NB4 (cell line): ENCODE results near the gene KBTBD3.

Experiments
- DNase-seq: peaks from one replicate; pipeline ENCODE4 v3.0.0; 2010; ENCODE audit warnings: low read depth
- H3K4me3 ChIP-seq: one replicate; pipeline ENCODE4 v1.5.1; 2011; ENCODE audit warnings: mild to moderate bottlenecking, low read depth, low read length, moderate library complexity
- CTCF ChIP-seq: IDR thresholded peaks from one replicate; pipeline ENCODE4 v1.5.1; 2012; ENCODE audit warnings: low read depth, low read length
- MYC ChIP-seq: IDR thresholded peaks from 2 replicates; pipeline ENCODE4 v1.6.1; 2011; ENCODE audit warnings: low read depth, low read length
- POLR2A ChIP-seq: IDR thresholded peaks from 2 replicates; pipeline ENCODE4 v1.6.1; 2011; ENCODE audit warnings: mild to moderate bottlenecking; ENCODE audit not compliant: insufficient read length; ENCODE audit errors: extremely low read depth
- TF ChIP-seq, protein P1 (sequence below): IDR thresholded peaks from 2 replicates; pipeline ENCODE4 v1.6.1; 2011; ENCODE audit warnings: low read depth, low read length

KBTBD3 gene

GRCh38 chr11:106001304-106002012 lies 75.7 kb downstream of the KBTBD3 start:
- H3K4me3 ChIP-seq: no peak overlapping the region
- no peak for DNase-seq
- no peak for TF ChIP-seq MYC
- TF ChIP-seq, protein P1, sequence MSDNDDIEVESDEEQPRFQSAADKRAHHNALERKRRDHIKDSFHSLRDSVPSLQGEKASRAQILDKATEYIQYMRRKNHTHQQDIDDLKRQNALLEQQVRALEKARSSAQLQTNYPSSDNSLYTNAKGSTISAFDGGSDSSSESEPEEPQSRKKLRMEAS: no peak
- no peak for TF ChIP-seq POLR2A
- no peak for TF ChIP-seq CTCF
